ENCODE data around the gene KMT5C. TPM values are rescaled to one million over a fixed set of nuclear protein-coding genes. Genes with fewer than 3 reads are reported as not detected.

KMT5C gene
- total RNA-seq, 2 donors from 2014 or later, result 10.2 to 25.2 TPM

- ATAC-seq (ENCODE audit: insufficient number of reproducible peaks, low FRiP score, low read depth), result no peak
- H3K36me3 ChIP-seq, result peaks cover 17% of the 10 kb centered on the region
- DNase-seq (ENCODE audit: low spot score), result no peak
- no peak overlapping the region for H3K27ac ChIP-seq
- peaks cover 0 to 9% of the 10 kb centered on the region in 2 donors for H3K4me1 ChIP-seq (ENCODE audit: control insufficient read depth in 1 of 2, low read depth in 2 of 2)
- no peak for TF ChIP-seq CTCF (IDR thresholded peaks at IDR 0.05)
- no peaks in the 10 kb centered on the region for H3K9me3 ChIP-seq
- no peak overlapping the region for H3K4me3 ChIP-seq
- no peaks in the 10 kb centered on the region for H3K27me3 ChIP-seq (replicated peaks; ENCODE audit: insufficient read depth)
Observed at GRCh38 chr19:55305491-55305890, 34.2 kb upstream of the KMT5C start.

DNA sequence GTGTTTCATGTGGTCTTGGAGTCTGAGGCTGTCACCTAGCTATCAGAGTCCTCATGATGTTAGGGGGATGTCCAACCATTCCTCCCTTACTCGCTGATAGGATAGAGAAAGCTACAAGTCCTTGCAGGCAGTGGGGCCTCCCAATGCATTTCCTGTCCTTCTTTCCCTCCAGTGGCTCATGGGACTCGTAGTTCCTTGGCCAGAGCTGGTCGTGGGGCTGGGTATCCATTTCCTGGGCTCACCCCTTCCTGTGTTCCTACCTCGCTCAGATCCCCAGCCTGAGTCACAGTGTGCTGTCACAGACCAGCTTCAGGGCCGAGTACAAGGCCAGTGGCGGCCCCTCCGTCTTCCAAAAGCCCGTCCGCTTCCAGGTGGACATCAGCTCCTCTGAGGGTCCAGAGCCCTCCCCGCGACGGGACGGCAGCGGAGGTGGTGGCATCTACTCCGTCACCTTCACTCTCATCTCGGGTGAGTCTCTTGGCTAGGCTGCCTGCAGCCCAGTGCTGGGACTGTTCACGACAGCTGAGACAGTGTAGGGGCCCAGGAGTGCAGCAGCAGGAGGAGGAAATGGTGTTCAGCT, 33.6 kb upstream of the KMT5C start:
- H3K9me3 ChIP-seq, result no peaks in the 10 kb centered on the region
- TF ChIP-seq CTCF (IDR thresholded peaks at IDR 0.05), result no peak
- H3K36me3 ChIP-seq, result peaks cover 17% of the 10 kb centered on the region
- DNase-seq (ENCODE audit: low spot score) (no peak), ATAC-seq (ENCODE audit: insufficient number of reproducible peaks, low FRiP score, low read depth) (no peak)
- H3K4me3 ChIP-seq, result no peak overlapping the region
- peaks cover 0 to 9% of the 10 kb centered on the region in 2 donors for H3K4me1 ChIP-seq (ENCODE audit: control insufficient read depth in 1 of 2, low read depth in 2 of 2)
- no peaks in the 10 kb centered on the region for H3K27me3 ChIP-seq (replicated peaks; ENCODE audit: insufficient read depth)
- H3K27ac ChIP-seq, result no peak overlapping the region

- Histone ChIP-seq H3K36me3 (peaks cover 17% of the 10 kb centered on the region), H3K4me3 (no peak overlapping the region), H3K27me3 (replicated peaks; ENCODE audit: insufficient read depth) (no peaks in the 10 kb centered on the region), H3K27ac (no peak overlapping the region), H3K4me1 (ENCODE audit: control insufficient read depth in 1 of 2, low read depth in 2 of 2) (peaks cover 0 to 4% of the 10 kb centered on the region in 2 donors), H3K9me3 (no peaks in the 10 kb centered on the region)
- no peak for TF ChIP-seq CTCF (IDR thresholded peaks at IDR 0.05)
- ATAC-seq (ENCODE audit: insufficient number of reproducible peaks, low FRiP score, low read depth) (no peak), DNase-seq (ENCODE audit: low spot score) (no peak)
Observed at GRCh38 chr19:55306712-55307111, 33.0 kb upstream of the KMT5C start.

- Histone ChIP-seq H3K36me3 (peaks cover 15% of the 10 kb centered on the region), H3K4me3 (no peak overlapping the region), H3K27me3 (replicated peaks; ENCODE audit: insufficient read depth) (no peaks in the 10 kb centered on the region), H3K9me3 (no peaks in the 10 kb centered on the region), H3K27ac (no peak overlapping the region), H3K4me1 (ENCODE audit: control insufficient read depth in 1 of 2, low read depth in 2 of 2) (no peaks in the 10 kb centered on the region)
- ATAC-seq (ENCODE audit: insufficient number of reproducible peaks, low FRiP score, low read depth) (no peak), DNase-seq (ENCODE audit: low spot score) (no peak)
- TF ChIP-seq CTCF (IDR thresholded peaks at IDR 0.05), result no peak
Observed at GRCh38 chr19:55308281-55308680, 31.4 kb upstream of the KMT5C start.

- peaks cover 7% of the 10 kb centered on the region for H3K36me3 ChIP-seq
- no peak for ATAC-seq (ENCODE audit: insufficient number of reproducible peaks, low FRiP score, low read depth)
Observed at GRCh38 chr19:55309448-55309847, 30.2 kb upstream of the KMT5C start.

More at GRCh38 chr19:55309448-55309847, 30.2 kb upstream of the KMT5C start:
- no peaks in the 10 kb centered on the region for H3K27me3 ChIP-seq (replicated peaks; ENCODE audit: insufficient read depth)
- H3K4me3 ChIP-seq, result no peak overlapping the region
- no peak for TF ChIP-seq CTCF (IDR thresholded peaks at IDR 0.05)
- DNase-seq (ENCODE audit: low spot score), result no peak
- H3K9me3 ChIP-seq, result no peaks in the 10 kb centered on the region
- no peaks in the 10 kb centered on the region for H3K4me1 ChIP-seq (ENCODE audit: control insufficient read depth in 1 of 2, low read depth in 2 of 2)
- H3K27ac ChIP-seq, result no peak overlapping the region

All from thoracic aorta (tissue), 2 donors.